Measurements from ENCODE around the gene RALGAPA1.

GRCh38 chr14:35741345-35742031 is 67.6 kb downstream of the RALGAPA1 start:
- TF ChIP-seq EZH2 (IDR thresholded peaks at IDR 0.05; ENCODE audit: low read length, missing control alignments) (no peak), CTCF (conservative IDR thresholded peaks at IDR 0.05 in 1 of 2, IDR thresholded peaks at IDR 0.05 in 1 of 2; ENCODE audit: low read depth in 1 of 2, low read length in 2 of 2) (no peak)

All from fibroblast of lung (primary cell).